ENCODE measurements around the gene CYP2J2.

- TF ChIP-seq POLR2A (IDR thresholded peaks at IDR 0.05; ENCODE audit: low read length) (no peak), GATA1 (IDR thresholded peaks at IDR 0.05; ENCODE audit: low read depth, low read length) (no peak)
These were observed 46.5 kb downstream of the CYP2J2 start for GRCh38 chr1:59879996-59880505.

Data from erythroblast (primary cell).